ENCODE results near the gene DTNBP1.

Gene DTNBP1

GRCh38 chr6:15555101-15556038, 107.5 kb downstream of the DTNBP1 start:
- H3K4me3 ChIP-seq (ENCODE audit: low read depth, low read length), result no peak overlapping the region
- no peak overlapping the region for H3K27ac ChIP-seq (ENCODE audit: low read depth, low read length)
- peaks cover 48% of the 10 kb centered on the region for H3K4me1 ChIP-seq (ENCODE audit: control insufficient read depth, insufficient read depth, low read length)
- no peak overlapping the region for H3K9ac ChIP-seq (ENCODE audit: low read length)
- H3K27me3 ChIP-seq (ENCODE audit: control insufficient read depth, insufficient read depth, low read length), result no peaks in the 10 kb centered on the region
- no peaks in the 10 kb centered on the region for H3K36me3 ChIP-seq (ENCODE audit: control insufficient read depth, insufficient read depth, low read length)
- H3K9me3 ChIP-seq (ENCODE audit: control insufficient read depth, insufficient read depth, low read depth, low read length), result no peaks in the 10 kb centered on the region

- Histone ChIP-seq H3K4me1 (ENCODE audit: control insufficient read depth, insufficient read depth, low read length) (peaks cover 55% of the 10 kb centered on the region), H3K9me3 (ENCODE audit: control insufficient read depth, insufficient read depth, low read depth, low read length) (no peaks in the 10 kb centered on the region), H3K9ac (ENCODE audit: low read length) (no peak overlapping the region), H3K4me3 (ENCODE audit: low read depth, low read length) (no peak overlapping the region), H3K27me3 (ENCODE audit: control insufficient read depth, insufficient read depth, low read length) (no peaks in the 10 kb centered on the region), H3K27ac (ENCODE audit: low read depth, low read length) (no peak overlapping the region), H3K36me3 (ENCODE audit: control insufficient read depth, insufficient read depth, low read length) (no peaks in the 10 kb centered on the region)
These were observed 108.1 kb downstream of the DTNBP1 start for GRCh38 chr6:15554728-15555100.

GRCh38 chr6:15553736-15554294, 109.0 kb downstream of the DTNBP1 start:
- Histone ChIP-seq H3K4me1 (ENCODE audit: control insufficient read depth, insufficient read depth, low read length) (peaks cover 59% of the 10 kb centered on the region), H3K36me3 (ENCODE audit: control insufficient read depth, insufficient read depth, low read length) (no peaks in the 10 kb centered on the region)

GRCh38 chr6:15553031-15553430, 109.8 kb downstream of the DTNBP1 start:
- Histone ChIP-seq H3K9ac (ENCODE audit: low read length) (no peak overlapping the region), H3K36me3 (ENCODE audit: control insufficient read depth, insufficient read depth, low read length) (no peaks in the 10 kb centered on the region), H3K27ac (ENCODE audit: low read depth, low read length) (0 out of 2 replicates have a peak overlapping the region, but pooled peaks have one; percentile 16), H3K4me3 (ENCODE audit: low read depth, low read length) (no peak overlapping the region), H3K27me3 (ENCODE audit: control insufficient read depth, insufficient read depth, low read length) (no peaks in the 10 kb centered on the region), H3K9me3 (ENCODE audit: control insufficient read depth, insufficient read depth, low read depth, low read length) (no peaks in the 10 kb centered on the region), H3K4me1 (ENCODE audit: control insufficient read depth, insufficient read depth, low read length) (peaks cover 59% of the 10 kb centered on the region)

More at GRCh38 chr6:15553736-15554294, 109.0 kb downstream of the DTNBP1 start:
- Histone ChIP-seq H3K9ac (ENCODE audit: low read length) (no peak overlapping the region), H3K27ac (ENCODE audit: low read depth, low read length) (no peak overlapping the region), H3K4me3 (ENCODE audit: low read depth, low read length) (no peak overlapping the region), H3K27me3 (ENCODE audit: control insufficient read depth, insufficient read depth, low read length) (no peaks in the 10 kb centered on the region), H3K9me3 (ENCODE audit: control insufficient read depth, insufficient read depth, low read depth, low read length) (no peaks in the 10 kb centered on the region)

- Histone ChIP-seq H3K27me3 (ENCODE audit: control insufficient read depth, insufficient read depth, low read length) (no peaks in the 10 kb centered on the region), H3K9ac (ENCODE audit: low read length) (no peak overlapping the region), H3K4me1 (ENCODE audit: control insufficient read depth, insufficient read depth, low read length) (peaks cover 65% of the 10 kb centered on the region), H3K4me3 (ENCODE audit: low read depth, low read length) (no peak overlapping the region), H3K36me3 (ENCODE audit: control insufficient read depth, insufficient read depth, low read length) (no peaks in the 10 kb centered on the region), H3K27ac (ENCODE audit: low read depth, low read length) (no peak overlapping the region), H3K9me3 (ENCODE audit: control insufficient read depth, insufficient read depth, low read depth, low read length) (no peaks in the 10 kb centered on the region)
These were observed 111.0 kb downstream of the DTNBP1 start for GRCh38 chr6:15551798-15552197.

- H3K9me3 ChIP-seq (ENCODE audit: control insufficient read depth, insufficient read depth, low read depth, low read length), result no peaks in the 10 kb centered on the region
- peaks cover 67% of the 10 kb centered on the region for H3K4me1 ChIP-seq (ENCODE audit: control insufficient read depth, insufficient read depth, low read length)
- H3K27me3 ChIP-seq (ENCODE audit: control insufficient read depth, insufficient read depth, low read length), result no peaks in the 10 kb centered on the region
- no peaks in the 10 kb centered on the region for H3K36me3 ChIP-seq (ENCODE audit: control insufficient read depth, insufficient read depth, low read length)
- H3K4me3 ChIP-seq (ENCODE audit: low read depth, low read length), result no peak overlapping the region
- H3K9ac ChIP-seq (ENCODE audit: low read length), result no peak overlapping the region
- no peak overlapping the region for H3K27ac ChIP-seq (ENCODE audit: low read depth, low read length)
These were observed 111.6 kb downstream of the DTNBP1 start for GRCh38 chr6:15551262-15551661.

GRCh38 chr6:15550546-15551123, 112.2 kb downstream of the DTNBP1 start:
- Histone ChIP-seq H3K4me3 (ENCODE audit: low read depth, low read length) (no peak overlapping the region), H3K4me1 (ENCODE audit: control insufficient read depth, insufficient read depth, low read length) (peaks cover 66% of the 10 kb centered on the region), H3K9me3 (ENCODE audit: control insufficient read depth, insufficient read depth, low read depth, low read length) (no peaks in the 10 kb centered on the region), H3K27ac (ENCODE audit: low read depth, low read length) (no peak overlapping the region), H3K9ac (ENCODE audit: low read length) (no peak overlapping the region), H3K36me3 (ENCODE audit: control insufficient read depth, insufficient read depth, low read length) (no peaks in the 10 kb centered on the region), H3K27me3 (ENCODE audit: control insufficient read depth, insufficient read depth, low read length) (no peaks in the 10 kb centered on the region)

GRCh38 chr6:15549371-15549770, 113.5 kb downstream of the DTNBP1 start:
- Histone ChIP-seq H3K27me3 (ENCODE audit: control insufficient read depth, insufficient read depth, low read length) (no peaks in the 10 kb centered on the region), H3K4me3 (ENCODE audit: low read depth, low read length) (no peak overlapping the region), H3K4me1 (ENCODE audit: control insufficient read depth, insufficient read depth, low read length) (peaks cover 53% of the 10 kb centered on the region), H3K27ac (ENCODE audit: low read depth, low read length) (no peak overlapping the region), H3K9me3 (ENCODE audit: control insufficient read depth, insufficient read depth, low read depth, low read length) (peaks cover under 1% of the 10 kb centered on the region; the same call in 1 of the 2 replicates), H3K36me3 (ENCODE audit: control insufficient read depth, insufficient read depth, low read length) (no peaks in the 10 kb centered on the region), H3K9ac (ENCODE audit: low read length) (no peak overlapping the region)

GRCh38 chr6:15547400-15547799, 115.4 kb downstream of the DTNBP1 start:
- H3K27ac ChIP-seq (ENCODE audit: low read depth, low read length), result no peak overlapping the region
- peaks cover 10% of the 10 kb centered on the region for H3K9me3 ChIP-seq (ENCODE audit: control insufficient read depth, insufficient read depth, low read depth, low read length)

GRCh38 chr6:15546591-15546990, 116.2 kb downstream of the DTNBP1 start:
- Histone ChIP-seq H3K27me3 (ENCODE audit: control insufficient read depth, insufficient read depth, low read length) (no peaks in the 10 kb centered on the region), H3K9ac (ENCODE audit: low read length) (no peak overlapping the region), H3K36me3 (ENCODE audit: control insufficient read depth, insufficient read depth, low read length) (no peaks in the 10 kb centered on the region), H3K27ac (ENCODE audit: low read depth, low read length) (no peak overlapping the region), H3K9me3 (ENCODE audit: control insufficient read depth, insufficient read depth, low read depth, low read length) (peaks cover 10% of the 10 kb centered on the region), H3K4me1 (ENCODE audit: control insufficient read depth, insufficient read depth, low read length) (peaks cover 35% of the 10 kb centered on the region), H3K4me3 (ENCODE audit: low read depth, low read length) (no peak overlapping the region)

More at GRCh38 chr6:15547400-15547799, 115.4 kb downstream of the DTNBP1 start:
- Histone ChIP-seq H3K4me3 (ENCODE audit: low read depth, low read length) (no peak overlapping the region), H3K4me1 (ENCODE audit: control insufficient read depth, insufficient read depth, low read length) (peaks cover 41% of the 10 kb centered on the region), H3K9ac (ENCODE audit: low read length) (no peak overlapping the region), H3K27me3 (ENCODE audit: control insufficient read depth, insufficient read depth, low read length) (no peaks in the 10 kb centered on the region), H3K36me3 (ENCODE audit: control insufficient read depth, insufficient read depth, low read length) (no peaks in the 10 kb centered on the region)

GRCh38 chr6:15544321-15544900, 118.4 kb downstream of the DTNBP1 start:
- H3K4me3 ChIP-seq (ENCODE audit: low read depth, low read length), result no peak overlapping the region
- H3K9me3 ChIP-seq (ENCODE audit: control insufficient read depth, insufficient read depth, low read depth, low read length), result peaks cover 10% of the 10 kb centered on the region
- no peak overlapping the region for H3K9ac ChIP-seq (ENCODE audit: low read length)

More at GRCh38 chr6:15544321-15544900, 118.4 kb downstream of the DTNBP1 start:
- Histone ChIP-seq H3K36me3 (ENCODE audit: control insufficient read depth, insufficient read depth, low read length) (no peaks in the 10 kb centered on the region), H3K27ac (ENCODE audit: low read depth, low read length) (no peak overlapping the region), H3K27me3 (ENCODE audit: control insufficient read depth, insufficient read depth, low read length) (no peaks in the 10 kb centered on the region), H3K4me1 (ENCODE audit: control insufficient read depth, insufficient read depth, low read length) (peaks cover 13% of the 10 kb centered on the region)
